ENCODE results near the gene KLHL12.

The KLHL12 gene

DNA sequence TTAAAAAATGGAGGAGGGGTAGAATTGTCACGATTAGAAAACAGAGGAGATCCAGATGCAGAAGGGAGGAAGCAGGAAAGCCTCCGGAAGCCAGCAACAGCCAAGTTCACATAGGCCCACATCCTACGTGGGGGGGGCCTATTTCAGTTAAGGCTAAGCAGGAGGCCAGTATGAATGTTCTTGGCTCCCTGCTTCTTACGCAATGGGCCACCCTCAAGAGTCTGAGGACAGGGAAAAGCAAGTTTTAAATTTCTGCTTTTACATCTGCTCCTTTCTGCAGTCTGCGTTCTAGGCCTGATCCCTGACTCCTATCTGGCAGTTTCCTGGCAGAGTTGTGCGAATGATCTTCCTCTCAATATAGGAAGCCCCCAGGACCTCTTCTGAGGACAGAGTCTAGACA lies 68.7 kb downstream of the KLHL12 start:
- H3K4me3 ChIP-seq (ENCODE audit: severe bottlenecking), result no peak overlapping the region
- no peak for DNase-seq (ENCODE audit: low spot score)
- H3K9me3 ChIP-seq (ENCODE audit: severe bottlenecking), result no peaks in the 10 kb centered on the region
- no peaks in the 10 kb centered on the region for H3K27me3 ChIP-seq (ENCODE audit: insufficient read depth, poor library complexity, severe bottlenecking)
- no peak overlapping the region for H3K27ac ChIP-seq (ENCODE audit: poor library complexity, severe bottlenecking)
- H3K4me1 ChIP-seq (ENCODE audit: insufficient read depth, poor library complexity, severe bottlenecking), result no peaks in the 10 kb centered on the region
- no peak for TF ChIP-seq CTCF (IDR thresholded peaks at IDR 0.05; ENCODE audit: poor library complexity, severe bottlenecking)
- H3K36me3 ChIP-seq (ENCODE audit: low read depth), result no peaks in the 10 kb centered on the region
- no peak for ATAC-seq (ENCODE audit: low read depth)

DNA sequence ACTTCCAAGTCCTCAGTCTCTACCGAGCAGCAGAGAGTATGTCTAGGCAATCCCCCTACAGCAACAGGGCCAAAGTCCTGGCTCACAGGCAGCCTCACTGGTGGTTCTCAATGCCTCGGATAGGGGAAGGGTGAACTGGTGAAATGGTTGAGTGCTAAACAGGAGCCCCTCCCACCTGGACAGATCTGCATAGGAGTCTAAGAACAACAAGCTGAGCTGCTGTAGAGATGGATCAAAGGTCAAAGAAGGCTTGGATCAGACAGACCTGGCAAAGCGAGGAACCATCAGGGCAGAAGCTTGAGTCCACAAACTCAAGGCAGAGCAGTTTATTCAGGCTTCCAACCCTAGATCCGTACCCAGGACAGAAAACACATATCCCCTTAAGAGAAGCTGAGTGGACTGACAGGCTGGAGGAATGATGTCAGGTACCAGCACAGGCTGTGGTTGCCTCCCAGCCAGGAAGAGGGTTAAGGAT lies 69.9 kb downstream of the KLHL12 start:
- no peaks in the 10 kb centered on the region for H3K27me3 ChIP-seq (ENCODE audit: insufficient read depth, poor library complexity, severe bottlenecking)
- ATAC-seq (ENCODE audit: low read depth) (no peak), DNase-seq (ENCODE audit: low spot score) (no peak)
- no peak overlapping the region for H3K27ac ChIP-seq (ENCODE audit: poor library complexity, severe bottlenecking)
- no peaks in the 10 kb centered on the region for H3K36me3 ChIP-seq (ENCODE audit: low read depth)
- H3K4me1 ChIP-seq (ENCODE audit: insufficient read depth, poor library complexity, severe bottlenecking), result no peaks in the 10 kb centered on the region
- TF ChIP-seq CTCF (IDR thresholded peaks at IDR 0.05; ENCODE audit: poor library complexity, severe bottlenecking), result no peak
- H3K4me3 ChIP-seq (ENCODE audit: severe bottlenecking), result no peak overlapping the region
- no peaks in the 10 kb centered on the region for H3K9me3 ChIP-seq (ENCODE audit: severe bottlenecking)

DNA sequence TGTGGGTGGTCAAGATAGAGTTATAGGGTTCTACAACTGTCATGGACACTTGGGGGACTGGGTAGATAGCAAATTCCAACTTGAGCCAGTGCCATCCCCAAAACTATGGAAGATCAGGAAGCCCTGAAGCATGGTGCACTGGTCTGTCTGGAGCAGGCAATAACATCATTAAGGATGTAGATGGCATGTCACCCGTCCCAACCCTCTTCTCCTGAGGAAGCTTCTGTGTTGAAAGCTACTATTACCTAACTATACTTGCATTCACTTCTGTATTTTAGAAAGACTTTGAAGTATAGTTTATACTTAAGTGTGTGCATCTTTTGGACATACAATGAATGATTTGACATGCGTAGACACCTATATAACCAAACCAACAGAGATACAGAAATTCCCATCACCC lies 71.0 kb downstream of the KLHL12 start:
- DNase-seq (ENCODE audit: low spot score) (no peak), ATAC-seq (ENCODE audit: low read depth) (no peak)
- Histone ChIP-seq H3K9me3 (ENCODE audit: severe bottlenecking) (no peaks in the 10 kb centered on the region), H3K36me3 (ENCODE audit: low read depth) (no peaks in the 10 kb centered on the region), H3K4me1 (ENCODE audit: insufficient read depth, poor library complexity, severe bottlenecking) (no peaks in the 10 kb centered on the region), H3K27me3 (ENCODE audit: insufficient read depth, poor library complexity, severe bottlenecking) (no peaks in the 10 kb centered on the region), H3K27ac (ENCODE audit: poor library complexity, severe bottlenecking) (no peak overlapping the region), H3K4me3 (ENCODE audit: severe bottlenecking) (no peak overlapping the region)
- TF ChIP-seq CTCF (IDR thresholded peaks at IDR 0.05; ENCODE audit: poor library complexity, severe bottlenecking), result no peak

GRCh38 chr1:202854787-202855186 lies 72.2 kb downstream of the KLHL12 start:
- no peak for DNase-seq (ENCODE audit: low spot score)
- no peak for ATAC-seq (ENCODE audit: low read depth)
- TF ChIP-seq CTCF (IDR thresholded peaks at IDR 0.05; ENCODE audit: poor library complexity, severe bottlenecking), result no peak

DNA sequence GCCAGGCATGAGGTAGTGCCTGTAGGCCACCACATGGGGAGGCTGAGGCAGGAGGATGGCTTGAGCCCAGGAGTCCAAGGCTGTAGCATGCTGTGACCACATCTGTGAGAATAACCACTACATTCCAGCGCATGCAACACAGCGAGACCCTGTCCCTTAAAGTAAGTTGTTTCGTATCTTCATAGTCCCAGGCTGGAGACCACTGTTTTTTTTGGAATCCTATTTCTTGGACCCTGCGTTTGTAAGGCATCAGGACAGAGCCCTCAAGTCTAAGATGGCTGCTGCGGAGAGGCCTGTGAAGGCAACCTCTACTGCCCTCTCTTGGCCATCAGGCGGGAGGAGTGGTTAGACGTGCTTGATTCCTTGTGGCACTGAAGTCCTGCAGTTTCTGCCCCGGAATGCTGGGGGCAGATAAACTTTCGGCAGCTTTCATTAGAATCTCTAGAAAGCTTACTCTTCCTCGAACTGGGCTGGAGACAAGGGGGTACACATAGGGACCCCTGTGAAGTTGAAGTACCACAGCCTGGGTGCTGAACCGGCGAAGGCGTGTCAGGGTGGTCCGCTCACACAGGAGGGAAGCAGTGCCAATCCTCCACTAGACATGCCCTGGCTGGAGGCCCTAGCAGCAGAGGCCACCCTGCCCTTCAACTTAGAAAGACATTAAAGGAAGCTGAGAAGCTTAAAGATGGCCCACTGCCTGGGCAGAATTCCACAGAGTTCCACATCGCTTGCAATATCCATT lies 74.7 kb downstream of the KLHL12 start:
- TF ChIP-seq CTCF (IDR thresholded peaks at IDR 0.05; ENCODE audit: poor library complexity, severe bottlenecking), result peak; percentile 62
- Histone ChIP-seq H3K4me3 (ENCODE audit: severe bottlenecking) (no peak overlapping the region), H3K27ac (ENCODE audit: poor library complexity, severe bottlenecking) (no peak overlapping the region), H3K36me3 (ENCODE audit: low read depth) (no peaks in the 10 kb centered on the region), H3K4me1 (ENCODE audit: insufficient read depth, poor library complexity, severe bottlenecking) (no peaks in the 10 kb centered on the region), H3K27me3 (ENCODE audit: insufficient read depth, poor library complexity, severe bottlenecking) (no peaks in the 10 kb centered on the region), H3K9me3 (ENCODE audit: severe bottlenecking) (no peaks in the 10 kb centered on the region)
- no peak for DNase-seq (ENCODE audit: low spot score)
- ATAC-seq (ENCODE audit: low read depth), result peak; percentile 72; the same call in 2 of the 3 replicates

More at GRCh38 chr1:202854787-202855186, 72.2 kb downstream of the KLHL12 start:
- no peaks in the 10 kb centered on the region for H3K27me3 ChIP-seq (ENCODE audit: insufficient read depth, poor library complexity, severe bottlenecking)
- no peaks in the 10 kb centered on the region for H3K36me3 ChIP-seq (ENCODE audit: low read depth)
- H3K4me1 ChIP-seq (ENCODE audit: insufficient read depth, poor library complexity, severe bottlenecking), result no peaks in the 10 kb centered on the region
- H3K9me3 ChIP-seq (ENCODE audit: severe bottlenecking), result no peaks in the 10 kb centered on the region
- H3K4me3 ChIP-seq (ENCODE audit: severe bottlenecking), result no peak overlapping the region
- H3K27ac ChIP-seq (ENCODE audit: poor library complexity, severe bottlenecking), result no peak overlapping the region
